GM19239 (cell line): ENCODE results near the gene FNIP2.
"Not testable (repeated sequence)": the region's sequence is repeated elsewhere in the genome, so short reads cannot be mapped to it uniquely, and the experiment has no call there.

Source experiments
- DNase-seq: peaks from one replicate; pipeline ENCODE4 v3.0.0; 2011; ENCODE audit warnings: low spot score; ENCODE audit not compliant: insufficient read length
- FAIRE-seq: peaks from 2 replicates; lab custom pipeline; 2011; peaks lifted over from hg19 to GRCh38; lab: Jason Lieb, UNC

FNIP2 gene

GRCh38 chr4:158768555-158769174, at the start of gene FNIP2:
TSS of gene FNIP2 (plus strand) at chr4:158769026. CDS start at chr4:158769213, 187 bp downstream.
- no peak for FAIRE-seq
- peak; percentile 73 for DNase-seq

- DNase-seq, result no peak
- peak; percentile 86 for FAIRE-seq
Observed at GRCh38 chr4:158721680-158722079, 47.1 kb upstream of the FNIP2 start.

GRCh38 chr4:158722291-158722916, 46.4 kb upstream of the FNIP2 start:
- FAIRE-seq (no peak), DNase-seq (no peak)

GRCh38 chr4:158722917-158723793, 45.7 kb upstream of the FNIP2 start, which contains the start of gene PPID:
TSS of gene PPID (minus strand) at chr4:158723396. CDS start at chr4:158723288, 108 bp downstream.
- FAIRE-seq, result peak; percentile 93

GRCh38 chr4:158724637-158725036, 44.2 kb upstream of the FNIP2 start:
- FAIRE-seq (peak; percentile 45), DNase-seq (no peak)

More at GRCh38 chr4:158722917-158723793, 45.7 kb upstream of the FNIP2 start, which contains the start of gene PPID:
- DNase-seq, result peak; percentile 63

GRCh38 chr4:158726633-158727032, 42.2 kb upstream of the FNIP2 start:
- DNase-seq, result no peak
- no peak for FAIRE-seq

- FAIRE-seq (no peak), DNase-seq (no peak)
Observed at GRCh38 chr4:158728236-158728635, 40.6 kb upstream of the FNIP2 start.

GRCh38 chr4:158729716-158730559, 38.9 kb upstream of the FNIP2 start:
- peak; percentile 28 for DNase-seq
- peak; percentile 94 for FAIRE-seq

GRCh38 chr4:158738866-158739265, 30.0 kb upstream of the FNIP2 start:
- FAIRE-seq (no peak), DNase-seq (no peak)

- DNase-seq (no peak), FAIRE-seq (no peak)
Observed at GRCh38 chr4:158739600-158739999, 29.2 kb upstream of the FNIP2 start.

GRCh38 chr4:158741326-158742021, 27.4 kb upstream of the FNIP2 start:
- FAIRE-seq, result no peak
- no peak for DNase-seq

GRCh38 chr4:158746537-158746936, 22.3 kb upstream of the FNIP2 start:
- not testable (repeated sequence) for FAIRE-seq

GRCh38 chr4:158750379-158750778, 18.4 kb upstream of the FNIP2 start:
- FAIRE-seq (no peak), DNase-seq (no peak)

More at GRCh38 chr4:158746537-158746936, 22.3 kb upstream of the FNIP2 start:
- not testable (repeated sequence) for DNase-seq

- FAIRE-seq, result no peak
- DNase-seq, result no peak
Observed at GRCh38 chr4:158754385-158755180, 14.2 kb upstream of the FNIP2 start.

- not testable (repeated sequence) for DNase-seq, FAIRE-seq
Observed at GRCh38 chr4:158755819-158756218, 13.0 kb upstream of the FNIP2 start.

- no peak for FAIRE-seq
- DNase-seq, result no peak
Observed at GRCh38 chr4:158756588-158756987, 12.2 kb upstream of the FNIP2 start.

GRCh38 chr4:158758142-158758541, 10.7 kb upstream of the FNIP2 start:
- no peak for FAIRE-seq

GRCh38 chr4:158758703-158759102, 10.1 kb upstream of the FNIP2 start:
- FAIRE-seq (no peak), DNase-seq (no peak)

More at GRCh38 chr4:158758142-158758541, 10.7 kb upstream of the FNIP2 start:
- no peak for DNase-seq
